HFFc6 (cell line): Measurements from ENCODE around the gene DCBLD1. TPM values are rescaled to one million over a fixed set of nuclear protein-coding genes. Genes with fewer than 3 reads are reported as not detected.

Experiments used
- DNase-seq: peaks from one replicate; pipeline ENCODE4 v3.0.0-alpha.2; 2018
- H3K27ac Mint-ChIP-seq: 2 replicates; pipeline ENCODE4 v1.8.0; 2020; ENCODE audit warnings: mild to moderate bottlenecking, mixed read lengths
- H3K27me3 Mint-ChIP-seq: 2 replicates; pipeline ENCODE4 v1.8.0; 2021; ENCODE audit warnings: mild to moderate bottlenecking, moderate library complexity, mixed read lengths; ENCODE audit not compliant: insufficient read depth
- H3K36me3 Mint-ChIP-seq: 2 replicates; pipeline ENCODE4 v1.8.0; 2021; ENCODE audit warnings: low read depth, mixed read lengths
- H3K4me1 Mint-ChIP-seq: 2 replicates; pipeline ENCODE4 v1.8.0; 2020; ENCODE audit warnings: low read depth, mixed read lengths
- H3K4me3 Mint-ChIP-seq: 2 replicates; pipeline ENCODE4 v1.8.0; 2020; ENCODE audit warnings: mild to moderate bottlenecking, moderate library complexity, mixed read lengths
- H3K9me3 Mint-ChIP-seq: 2 replicates; pipeline ENCODE4 v1.8.0; 2020; ENCODE audit warnings: mild to moderate bottlenecking, mixed read lengths
- total RNA-seq, 6 experiments: library from RNA; stranded (reverse); fragmentation: NEBNext Ultra II Directional; extraction: Animal tissue kit (Norgen Biotek cat#: 25700); gene quantifications; 2 replicates in 1 of 6; 3 replicates in 5 of 6; pipeline ENCODE4 v1.2.3, GENCODE V29; 2021
- TF ChIP-seq, protein P1 (sequence below): fragments of 200-600 bp; sonication (generic); IDR thresholded peaks from 2 replicates; pipeline ENCODE4 v1.5.0; 2021; ENCODE audit warnings: antibody characterized with exemption, mild to moderate bottlenecking

DCBLD1 gene
- total RNA-seq, 6 experiments from 2014 or later, result 29.3 to 41.6 (median 31.9) TPM

DNA sequence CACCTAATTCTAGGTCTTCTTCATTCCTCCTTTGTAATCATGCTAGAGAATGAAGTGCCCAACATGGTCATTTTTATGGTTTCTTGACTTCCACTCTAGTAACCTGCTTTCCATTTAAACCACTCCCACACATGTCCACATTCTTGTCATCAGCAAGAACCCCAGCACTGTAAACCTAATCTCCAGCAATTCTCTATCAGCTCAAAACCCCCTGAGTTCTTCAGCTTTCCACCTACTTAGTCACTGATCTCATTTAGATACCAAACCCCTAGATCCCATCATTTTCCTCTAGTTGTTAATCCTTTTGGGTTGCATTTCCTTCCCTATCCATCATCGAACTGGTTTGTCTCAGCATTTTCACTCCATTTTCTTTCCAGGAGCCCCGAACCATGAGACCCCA is 70.1 kb downstream of the DCBLD1 start:
- DNase-seq, result no peak
- Mint-ChIP-seq H3K4me1 (peaks cover 57% of the 10 kb centered on the region), H3K9me3 (no peaks in the 10 kb centered on the region), H3K27ac (no peak overlapping the region), H3K4me3 (no peak overlapping the region), H3K27me3 (no peaks in the 10 kb centered on the region), H3K36me3 (peaks cover 21% of the 10 kb centered on the region)
- TF ChIP-seq, protein P1, sequence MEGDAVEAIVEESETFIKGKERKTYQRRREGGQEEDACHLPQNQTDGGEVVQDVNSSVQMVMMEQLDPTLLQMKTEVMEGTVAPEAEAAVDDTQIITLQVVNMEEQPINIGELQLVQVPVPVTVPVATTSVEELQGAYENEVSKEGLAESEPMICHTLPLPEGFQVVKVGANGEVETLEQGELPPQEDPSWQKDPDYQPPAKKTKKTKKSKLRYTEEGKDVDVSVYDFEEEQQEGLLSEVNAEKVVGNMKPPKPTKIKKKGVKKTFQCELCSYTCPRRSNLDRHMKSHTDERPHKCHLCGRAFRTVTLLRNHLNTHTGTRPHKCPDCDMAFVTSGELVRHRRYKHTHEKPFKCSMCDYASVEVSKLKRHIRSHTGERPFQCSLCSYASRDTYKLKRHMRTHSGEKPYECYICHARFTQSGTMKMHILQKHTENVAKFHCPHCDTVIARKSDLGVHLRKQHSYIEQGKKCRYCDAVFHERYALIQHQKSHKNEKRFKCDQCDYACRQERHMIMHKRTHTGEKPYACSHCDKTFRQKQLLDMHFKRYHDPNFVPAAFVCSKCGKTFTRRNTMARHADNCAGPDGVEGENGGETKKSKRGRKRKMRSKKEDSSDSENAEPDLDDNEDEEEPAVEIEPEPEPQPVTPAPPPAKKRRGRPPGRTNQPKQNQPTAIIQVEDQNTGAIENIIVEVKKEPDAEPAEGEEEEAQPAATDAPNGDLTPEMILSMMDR, result no peak

DNA sequence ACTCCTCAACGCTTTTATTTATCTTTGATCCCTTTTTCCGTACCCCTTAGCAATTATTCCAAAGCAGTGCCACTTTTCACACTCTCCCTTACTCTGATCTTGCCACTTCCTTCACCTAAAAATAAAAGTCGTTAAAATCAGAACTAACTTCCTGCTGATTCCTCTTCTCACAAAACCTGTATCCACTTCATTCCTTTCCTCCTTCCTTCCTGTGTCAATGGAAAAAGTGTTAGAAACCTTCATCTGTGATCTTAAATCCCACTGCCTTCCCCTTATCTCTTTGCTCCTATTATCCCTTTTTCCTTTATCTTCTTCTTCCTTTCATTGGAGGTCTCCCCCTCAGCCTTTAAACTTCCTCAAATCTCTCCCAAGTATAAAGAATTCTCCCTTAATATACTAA is 70.7 kb downstream of the DCBLD1 start:
- Mint-ChIP-seq H3K9me3 (no peaks in the 10 kb centered on the region), H3K27ac (no peak overlapping the region), H3K27me3 (no peaks in the 10 kb centered on the region), H3K4me3 (no peak overlapping the region), H3K36me3 (peaks cover 21% of the 10 kb centered on the region), H3K4me1 (peaks cover 54% of the 10 kb centered on the region)
- TF ChIP-seq, protein P1, result no peak
- no peak for DNase-seq

DNA sequence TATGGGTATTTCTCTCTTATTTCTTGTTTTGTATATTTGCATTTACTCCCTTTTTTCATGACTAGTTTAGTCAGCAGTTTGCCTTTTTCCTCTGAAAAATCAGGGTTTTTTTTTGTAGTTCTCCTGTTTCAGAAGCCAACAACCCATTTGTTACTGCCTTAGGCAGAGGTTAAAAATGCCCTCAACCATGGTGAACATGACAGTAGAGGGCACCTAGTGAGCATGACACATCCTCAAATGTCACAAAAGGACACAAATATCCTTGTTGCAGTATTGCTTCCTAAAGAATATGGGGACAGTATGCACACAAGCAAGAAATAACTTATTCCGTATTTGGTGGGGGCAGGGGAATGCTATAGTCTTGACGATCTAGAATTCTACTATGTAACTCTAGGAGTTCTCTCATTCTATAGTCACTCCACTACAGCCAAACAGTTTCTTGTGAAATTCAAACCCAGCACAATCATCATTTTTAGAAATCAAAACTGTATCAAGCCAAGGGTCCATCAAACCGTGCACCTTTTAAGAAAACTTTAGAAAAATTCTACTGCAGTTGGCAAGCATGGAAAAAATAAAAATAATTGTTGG is 72.9 kb downstream of the DCBLD1 start:
- Mint-ChIP-seq H3K27ac (no peak overlapping the region), H3K27me3 (no peaks in the 10 kb centered on the region), H3K36me3 (peaks cover 10% of the 10 kb centered on the region)

DNA sequence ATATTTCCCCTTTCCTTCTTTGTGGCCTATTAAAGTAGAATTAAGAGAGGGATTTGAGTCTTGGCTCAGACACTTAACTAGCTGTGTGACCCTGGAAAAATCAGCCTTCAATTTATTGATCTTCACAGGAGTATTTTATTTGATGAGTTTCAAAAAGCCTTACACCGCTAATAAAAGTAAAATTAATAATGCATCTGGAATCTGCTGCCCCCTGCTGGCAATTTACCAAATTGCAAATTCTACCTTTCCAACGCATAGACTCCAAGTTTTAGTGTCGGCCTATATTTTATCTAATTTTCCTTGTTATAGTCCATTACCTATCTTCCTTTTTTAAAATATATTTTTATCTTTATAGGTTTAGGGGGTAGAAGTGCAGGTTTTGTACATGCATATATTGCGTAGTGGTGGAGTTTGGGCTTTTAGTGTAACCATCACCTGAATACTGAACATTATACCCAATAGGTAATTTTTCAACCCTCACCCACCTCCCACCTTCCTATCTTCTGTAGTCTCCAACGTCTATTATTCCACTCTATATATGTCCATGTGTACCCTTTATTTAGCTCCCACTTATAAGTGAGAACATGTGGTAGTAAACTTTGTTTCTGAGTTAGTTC is 73.5 kb downstream of the DCBLD1 start:
- TF ChIP-seq, protein P1, result peak; percentile 98
- no peak overlapping the region for H3K4me3 Mint-ChIP-seq
- H3K36me3 Mint-ChIP-seq, result peaks cover 4% of the 10 kb centered on the region
- H3K27ac Mint-ChIP-seq, result no peak overlapping the region
- no peak for DNase-seq
- no peaks in the 10 kb centered on the region for H3K9me3 Mint-ChIP-seq
- H3K27me3 Mint-ChIP-seq, result no peaks in the 10 kb centered on the region
- peaks cover 28% of the 10 kb centered on the region for H3K4me1 Mint-ChIP-seq

More for the DNA sequence above, 72.9 kb downstream of the DCBLD1 start:
- TF ChIP-seq, protein P1, result no peak
- Mint-ChIP-seq H3K9me3 (no peaks in the 10 kb centered on the region), H3K4me3 (no peak overlapping the region), H3K4me1 (peaks cover 31% of the 10 kb centered on the region)
- no peak for DNase-seq

DNA sequence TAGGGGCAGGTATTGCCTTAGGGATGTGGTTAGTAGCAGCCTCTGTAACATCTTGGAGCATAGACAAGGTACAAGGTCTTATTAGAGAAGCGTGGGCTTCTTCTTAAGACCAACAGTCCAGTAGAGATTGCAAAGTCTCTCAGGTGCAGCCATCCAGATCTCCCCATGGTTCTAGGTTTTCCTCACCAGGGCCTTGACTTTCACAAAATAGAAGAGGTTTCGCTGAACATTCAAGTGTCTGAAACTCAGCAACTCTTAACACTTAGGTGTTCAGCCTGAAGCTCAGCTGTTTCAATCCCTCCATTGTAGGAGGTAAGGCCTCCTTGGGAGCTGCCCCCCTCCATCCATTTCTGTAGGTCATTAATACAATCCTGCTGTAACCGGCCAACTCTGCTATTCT is 75.5 kb downstream of the DCBLD1 start:
- TF ChIP-seq, protein P1, result no peak
- no peaks in the 10 kb centered on the region for H3K9me3 Mint-ChIP-seq

More for the DNA sequence above, 75.5 kb downstream of the DCBLD1 start:
- peaks cover 11% of the 10 kb centered on the region for H3K36me3 Mint-ChIP-seq
- peak overlapping the region; percentile 43; the same call in 1 of the 2 replicates for H3K27ac Mint-ChIP-seq
- no peak for DNase-seq
- H3K4me1 Mint-ChIP-seq, result peaks cover 44% of the 10 kb centered on the region
- no peak overlapping the region for H3K4me3 Mint-ChIP-seq
- H3K27me3 Mint-ChIP-seq, result no peaks in the 10 kb centered on the region
